Gastrocnemius medialis (tissue), 4 donors: ENCODE results near the gene SYT7. TPM values are rescaled to one million over a fixed set of nuclear protein-coding genes. Genes with fewer than 3 reads are reported as not detected.

ENCODE experiments used
- ATAC-seq, 2 donors: fragments of 150-250 bp; one replicate each; pipeline ENCODE4 v1.9.1; 2016
- DNase-seq, 2 donors: peaks; one replicate each; pipeline ENCODE4 v3.0.0-alpha.2; 2019
- H3K27ac ChIP-seq, 4 donors: fragments of 200-600 bp; sonication (generic); 1 replicate in 1 of 4; 2 replicates in 3 of 4; pipeline ENCODE4 v1.5.1; 2016 to 2018; ENCODE audit warnings: mild to moderate bottlenecking in 2 of 4, moderate library complexity in 1 of 4
- H3K27me3 ChIP-seq, 3 donors: fragments of 200-600 bp; sonication (generic) in 2 of 3; 1 replicate in 1 of 3; 2 replicates in 2 of 3; pipeline versions ENCODE4 v1.5.1 to v1.6.0; 2016 to 2019; ENCODE audit warnings: mild to moderate bottlenecking in 1 of 3, moderate library complexity in 1 of 3
- H3K36me3 ChIP-seq, 2 donors: fragments of 200-600 bp; sonication (generic) in 1 of 2; one replicate each; pipeline ENCODE4 v1.5.1; 2017 to 2018
- H3K4me1 ChIP-seq, 2 donors: fragments of 200-600 bp; sonication (generic) in 1 of 2; one replicate each; pipeline ENCODE4 v1.5.1; 2016 to 2017; ENCODE audit warnings: mild to moderate bottlenecking in 2 of 2
- H3K4me3 ChIP-seq, 4 donors: fragments of 200-600 bp; sonication (generic) in 3 of 4; 1 replicate in 1 of 4; 2 replicates in 3 of 4; pipeline ENCODE4 v1.5.1; 2016 to 2019; ENCODE audit warnings: mild to moderate bottlenecking in 2 of 4
- H3K9me3 ChIP-seq, 3 donors: fragments of 200-600 bp; sonication (generic) in 2 of 3; 1 replicate in 1 of 3; 2 replicates in 2 of 3; pipeline ENCODE4 v1.5.1; 2016 to 2019
- POLR2A ChIP-seq, 2 donors: fragments of 450-650 bp; IDR thresholded peaks; one replicate each; pipeline ENCODE4 v1.6.1; 2017; ENCODE audit warnings: antibody characterized with exemption in 2 of 2, mild to moderate bottlenecking in 2 of 2, moderate library complexity in 2 of 2
- in situ Hi-C, 4 donors: fragments of 200-750 bp; cut with MboI; loops; one replicate each; pipeline versions ENCODE4 v1.15.0 to v1.8.0; 2017; ENCODE audit warnings: low sequenced_read_pairs in 4 of 4
- intact Hi-C: fragments of 100-400 bp; cut with DNase I; formaldehyde crosslinking; loops from one replicate; pipeline ENCODE4 v1.15.1; 2023; ENCODE audit warnings: low total_unique reads
- total RNA-seq, 4 donors: library from RNA; depleted of rRNA; stranded (reverse); fragments of >200 nt; gene quantifications; one replicate each; pipeline versions ENCODE4 v1.1.0 to v1.2.3, GENCODE V29; 2016
- TF ChIP-seq, protein P1 (sequence below), 5 experiments: fragments of 450-650 bp in 3 of 5; fragments of 200-600 bp in 2 of 5; sonication (generic) in 2 of 5; IDR thresholded peaks in 4 of 5; conservative IDR thresholded peaks in 1 of 5; 1 replicate in 4 of 5; 2 replicates in 1 of 5; pipeline ENCODE4 v1.5.1; 2016 to 2019; ENCODE audit warnings: antibody characterized with exemption in 5 of 5, mild to moderate bottlenecking in 3 of 5, moderate library complexity in 3 of 5

Gene SYT7
- total RNA-seq, 4 donors from 2014 or later = 0.68 to 4.9 (median 1.4) TPM

DNA sequence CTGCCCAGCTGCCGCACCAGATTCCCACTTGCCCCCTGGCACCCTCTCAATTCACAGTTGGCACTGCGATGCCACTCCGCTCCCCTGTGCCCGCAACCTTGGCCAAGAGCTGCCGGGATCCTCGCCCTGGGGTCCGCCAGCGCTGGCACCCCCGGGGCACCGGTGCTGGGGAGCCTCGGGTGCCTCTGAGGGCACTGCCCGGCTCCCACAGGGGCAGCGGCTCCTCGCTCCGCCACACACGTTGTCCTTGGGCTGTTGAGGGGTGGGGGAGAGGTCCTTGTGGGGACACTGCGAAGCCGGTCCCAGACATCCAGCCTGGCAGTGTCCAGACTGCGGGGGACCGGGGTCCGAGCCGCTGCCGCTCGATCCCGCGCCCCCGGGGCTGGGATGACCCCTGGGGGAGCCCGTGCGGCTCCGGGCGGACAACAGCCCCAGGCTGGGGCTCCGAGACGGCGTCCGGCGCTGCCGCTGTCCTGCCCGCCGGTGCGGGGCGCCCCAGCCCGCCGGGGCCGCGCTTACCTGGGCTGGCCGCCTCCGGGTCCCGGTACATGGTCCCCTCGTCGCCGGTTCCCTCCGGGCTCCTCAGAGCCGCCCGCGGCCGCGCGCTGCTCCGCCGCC is 496 bp downstream of the SYT7 start:
- no peaks in the 10 kb centered on the region for H3K36me3 ChIP-seq
- ATAC-seq = peak; percentile 20 to 21
- peaks cover 0 to 2% (median 0%) of the 10 kb centered on the region in 3 donors for H3K27me3 ChIP-seq
- in situ Hi-C loops (no loop called here), intact Hi-C loops (loop anchor here (2.0 kb wide), 3 partner anchors 18 to 248 kb away; partner anchors contain the start of genes DDB1 and TKFC)
- no peaks in the 10 kb centered on the region for H3K9me3 ChIP-seq
- no peak overlapping the region for H3K27ac ChIP-seq
- H3K4me1 ChIP-seq = peaks cover 4 to 5% of the 10 kb centered on the region in 2 donors
- no peak for TF ChIP-seq POLR2A (IDR thresholded peaks at IDR 0.05)
- TF ChIP-seq, protein P1, sequence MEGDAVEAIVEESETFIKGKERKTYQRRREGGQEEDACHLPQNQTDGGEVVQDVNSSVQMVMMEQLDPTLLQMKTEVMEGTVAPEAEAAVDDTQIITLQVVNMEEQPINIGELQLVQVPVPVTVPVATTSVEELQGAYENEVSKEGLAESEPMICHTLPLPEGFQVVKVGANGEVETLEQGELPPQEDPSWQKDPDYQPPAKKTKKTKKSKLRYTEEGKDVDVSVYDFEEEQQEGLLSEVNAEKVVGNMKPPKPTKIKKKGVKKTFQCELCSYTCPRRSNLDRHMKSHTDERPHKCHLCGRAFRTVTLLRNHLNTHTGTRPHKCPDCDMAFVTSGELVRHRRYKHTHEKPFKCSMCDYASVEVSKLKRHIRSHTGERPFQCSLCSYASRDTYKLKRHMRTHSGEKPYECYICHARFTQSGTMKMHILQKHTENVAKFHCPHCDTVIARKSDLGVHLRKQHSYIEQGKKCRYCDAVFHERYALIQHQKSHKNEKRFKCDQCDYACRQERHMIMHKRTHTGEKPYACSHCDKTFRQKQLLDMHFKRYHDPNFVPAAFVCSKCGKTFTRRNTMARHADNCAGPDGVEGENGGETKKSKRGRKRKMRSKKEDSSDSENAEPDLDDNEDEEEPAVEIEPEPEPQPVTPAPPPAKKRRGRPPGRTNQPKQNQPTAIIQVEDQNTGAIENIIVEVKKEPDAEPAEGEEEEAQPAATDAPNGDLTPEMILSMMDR (IDR thresholded peaks at IDR 0.05 in 4 of 5, conservative IDR thresholded peaks at IDR 0.05 in 1 of 5) = peak in 2 of 5 experiments; percentile 14 to 16
- peak overlapping the region; percentile 39 to 55 (median 48) for H3K4me3 ChIP-seq
- DNase-seq = no peak

DNA sequence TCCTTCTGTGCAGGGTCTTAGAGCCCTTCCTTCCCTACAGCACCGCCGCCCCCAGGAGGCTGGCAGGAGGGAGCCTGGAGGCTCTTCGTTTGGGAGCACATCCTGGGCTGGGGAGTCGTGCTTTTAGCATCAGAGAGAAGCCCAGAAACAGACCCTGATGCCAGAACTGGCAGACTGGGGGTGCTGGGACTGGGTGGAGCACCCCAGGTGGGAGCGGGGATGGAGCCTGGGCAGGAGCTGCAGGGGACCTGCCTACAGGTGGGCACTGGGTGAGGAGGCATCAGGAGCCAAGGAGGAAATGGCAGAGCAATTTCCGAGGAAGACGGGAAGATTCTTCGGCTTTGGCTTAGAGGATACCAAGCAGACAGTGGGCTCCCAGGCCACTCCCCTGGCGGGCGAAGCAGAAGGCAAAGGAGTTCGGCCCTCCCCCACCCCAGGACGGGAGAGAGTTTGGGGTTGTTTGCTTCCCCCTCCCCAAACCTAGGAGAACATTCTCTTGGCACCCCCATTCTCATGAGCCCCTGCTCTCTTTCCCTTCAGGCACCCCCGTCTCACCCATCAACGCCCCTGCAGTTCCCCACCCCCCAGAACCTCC is 1.1 kb downstream of the SYT7 start:
- no peak for ATAC-seq
- Histone ChIP-seq H3K27ac (no peak overlapping the region), H3K4me3 (peak overlapping the region; percentile 39 to 55 (median 48)), H3K4me1 (peaks cover 4 to 5% of the 10 kb centered on the region in 2 donors), H3K36me3 (no peaks in the 10 kb centered on the region), H3K27me3 (peaks cover 0 to 2% (median 0%) of the 10 kb centered on the region in 3 donors), H3K9me3 (no peaks in the 10 kb centered on the region)
- DNase-seq = no peak
- TF ChIP-seq, protein P1 (IDR thresholded peaks at IDR 0.05 in 4 of 5, conservative IDR thresholded peaks at IDR 0.05 in 1 of 5) = no peak
- TF ChIP-seq POLR2A (IDR thresholded peaks at IDR 0.05) = no peak
- in situ Hi-C loops (no loop called here), intact Hi-C loops (loop anchor here (2.0 kb wide), 3 partner anchors 19 to 247 kb away; partner anchors contain the start of genes DDB1 and TKFC)

DNA sequence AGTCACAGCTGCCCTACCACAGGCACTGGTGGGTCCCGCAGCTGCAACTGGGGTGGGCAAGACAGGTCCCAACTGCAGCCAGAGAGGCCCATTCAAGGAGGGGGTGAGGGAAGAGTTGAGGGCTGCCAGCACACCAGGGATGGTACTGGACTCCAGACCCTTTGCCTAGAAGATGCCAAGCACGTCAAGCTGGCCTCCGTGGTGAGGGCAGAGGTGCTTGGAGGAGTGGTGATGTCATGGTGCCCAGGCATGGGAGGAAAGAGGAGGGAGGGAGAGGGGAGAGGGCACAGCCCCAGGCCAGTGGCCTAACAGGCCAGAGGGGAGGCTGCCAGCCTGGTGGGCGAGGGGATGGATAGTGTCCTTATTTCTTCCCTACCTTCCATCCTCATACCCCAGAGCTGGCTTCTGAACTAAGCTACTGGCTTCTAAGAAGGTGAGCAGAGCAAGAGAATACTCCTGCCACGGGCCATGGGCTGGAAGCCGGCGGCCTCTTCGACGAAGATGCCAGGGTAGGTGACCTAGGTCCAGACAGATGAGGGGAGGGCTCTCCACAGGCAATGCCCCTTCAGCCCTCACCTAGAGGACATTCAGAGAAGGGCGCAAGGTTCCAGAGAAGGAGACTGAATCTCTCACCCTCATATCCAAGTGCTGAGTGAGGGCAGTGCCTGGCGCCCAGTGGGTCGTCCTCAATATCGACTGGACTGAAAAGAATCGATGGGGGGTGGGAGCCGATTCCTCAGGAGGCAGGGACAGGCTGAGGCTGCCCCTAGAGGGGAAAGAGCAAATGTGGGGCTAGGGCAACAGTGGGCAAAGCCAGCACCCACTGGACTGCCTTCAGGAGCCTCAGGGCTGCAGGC is 1.8 kb downstream of the SYT7 start:
- TF ChIP-seq POLR2A (IDR thresholded peaks at IDR 0.05) = no peak
- TF ChIP-seq, protein P1 (IDR thresholded peaks at IDR 0.05 in 4 of 5, conservative IDR thresholded peaks at IDR 0.05 in 1 of 5) = no peak
- Histone ChIP-seq H3K27ac (no peak overlapping the region), H3K9me3 (no peaks in the 10 kb centered on the region), H3K4me3 (no peak overlapping the region), H3K36me3 (no peaks in the 10 kb centered on the region), H3K27me3 (peaks cover 0 to 2% (median 0%) of the 10 kb centered on the region in 3 donors), H3K4me1 (peaks cover 4 to 5% of the 10 kb centered on the region in 2 donors)
- intact Hi-C loops (no loop called here), in situ Hi-C loops (no loop called here)
- ATAC-seq (no peak), DNase-seq (no peak)

DNA sequence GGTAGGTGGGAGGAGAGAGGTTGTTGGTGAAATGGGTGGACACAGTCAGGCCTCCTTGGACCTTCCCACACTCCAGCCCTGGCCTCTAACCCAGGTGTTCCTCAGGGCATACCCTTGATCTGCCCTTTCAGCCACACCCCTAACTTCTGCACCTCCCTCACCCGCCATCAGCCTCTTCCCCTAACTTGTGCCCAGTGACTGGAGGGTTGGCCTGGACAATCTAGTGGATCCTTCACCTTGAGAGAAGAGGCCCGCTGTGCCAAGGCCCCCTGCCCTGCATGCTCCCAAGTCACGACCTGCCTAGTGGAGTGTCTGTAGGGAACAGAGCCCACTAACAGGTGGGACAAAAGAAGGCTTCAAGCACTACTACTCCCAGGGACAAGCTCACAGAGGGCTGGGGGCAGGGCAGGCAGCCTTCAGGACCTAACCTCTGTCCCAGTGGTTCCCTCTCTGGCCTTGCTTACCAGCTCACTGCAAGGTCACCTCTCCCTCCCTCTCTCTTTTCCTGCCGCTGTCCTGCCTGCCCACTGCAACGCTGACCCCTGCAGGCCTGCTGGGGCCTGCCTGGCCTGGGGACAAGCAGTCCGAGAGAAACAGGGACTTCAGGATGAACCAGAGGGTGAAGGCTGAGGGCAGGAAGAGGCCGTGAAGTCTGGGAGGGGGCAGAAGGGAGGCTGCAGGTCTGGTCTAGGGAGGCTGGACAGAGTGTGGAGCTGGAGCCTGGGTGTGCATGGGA is 3.3 kb downstream of the SYT7 start:
- ATAC-seq (no peak), DNase-seq (no peak)
- TF ChIP-seq POLR2A (IDR thresholded peaks at IDR 0.05) = no peak
- TF ChIP-seq, protein P1 (IDR thresholded peaks at IDR 0.05 in 4 of 5, conservative IDR thresholded peaks at IDR 0.05 in 1 of 5) = no peak
- Histone ChIP-seq H3K4me1 (peaks cover 4 to 5% of the 10 kb centered on the region in 2 donors), H3K36me3 (no peaks in the 10 kb centered on the region), H3K27ac (no peak overlapping the region), H3K27me3 (peaks cover 0 to 2% (median 0%) of the 10 kb centered on the region in 3 donors), H3K4me3 (no peak overlapping the region), H3K9me3 (no peaks in the 10 kb centered on the region)
- in situ Hi-C loops = no loop called here
- intact Hi-C loops = no loop called here
